HEK293 (cell line): ENCODE measurements around the gene MTMR2.

Experiments
- CTCF ChIA-PET: fragments of 350-600 bp; formaldehyde crosslinking; extraction: SDS; loops from one replicate; lab custom pipeline; 2021; ENCODE audit warnings: antibody characterized with exemption; lab: Yijun Ruan, JAX
- POLR2A ChIA-PET: fragments of 300-600 bp; formaldehyde crosslinking; extraction: SDS; loops from one replicate; lab custom pipeline; 2020; ENCODE audit warnings: antibody characterized with exemption, inconsistent platforms; lab: Yijun Ruan, JAX
- H3K27ac ChIP-seq: fragments of 200-500 bp; sonication (Bioruptor generic); 2 replicates; pipeline ENCODE4 v1.5.1; 2014; ENCODE audit warnings: low read depth, low read length, control low read depth, inconsistent platforms; ENCODE audit errors: extremely low read depth
- H3K36me3 ChIP-seq, 2 experiments: fragments of 200-500 bp in 1 of 2; sonication (Bioruptor generic) in 1 of 2; 1 replicate in 1 of 2; 2 replicates in 1 of 2; pipeline ENCODE4 v1.5.1; 2014 to 2017; ENCODE audit warnings: inconsistent platforms in 2 of 2, low read length in 2 of 2; ENCODE audit not compliant: control insufficient read depth in 2 of 2, insufficient read depth in 1 of 2
- H3K4me1 ChIP-seq: fragments of 200-500 bp; sonication (Bioruptor generic); 2 replicates; pipeline ENCODE4 v1.5.1; 2014; ENCODE audit warnings: mild to moderate bottlenecking, low read length, inconsistent platforms; ENCODE audit not compliant: control insufficient read depth, insufficient read depth
- H3K4me3 ChIP-seq: 2 replicates; pipeline ENCODE4 v1.5.1; 2011; ENCODE audit warnings: low read depth, mild to moderate bottlenecking, control low read depth, low read length, moderate library complexity
- H3K9me3 ChIP-seq: fragments of 200-500 bp; sonication (Bioruptor generic); 2 replicates; pipeline ENCODE4 v1.5.1; 2014; ENCODE audit warnings: low read depth, low read length, inconsistent platforms; ENCODE audit not compliant: control insufficient read depth, insufficient read depth
- GLI4 ChIP-seq: fragments of 450-650 bp; formaldehyde crosslinking; IDR thresholded peaks from 2 replicates; pipeline ENCODE4 v1.5.1; 2016; ENCODE audit warnings: missing biosample characterization, missing genetic modification characterization
- GLIS2 ChIP-seq: fragments of 450-650 bp; formaldehyde crosslinking; IDR thresholded peaks from 2 replicates; pipeline ENCODE4 v1.5.1; 2016; ENCODE audit warnings: missing biosample characterization, missing genetic modification characterization
- KLF8 ChIP-seq: fragments of 450-650 bp; formaldehyde crosslinking; IDR thresholded peaks from 2 replicates; pipeline ENCODE4 v1.5.1; 2016; ENCODE audit warnings: missing biosample characterization, missing genetic modification characterization
- SALL2 ChIP-seq: fragments of 450-650 bp; formaldehyde crosslinking; IDR thresholded peaks from 2 replicates; pipeline ENCODE4 v1.5.0; 2017; ENCODE audit warnings: missing biosample characterization, mild to moderate bottlenecking, missing genetic modification characterization, borderline replicate concordance
- SETDB1 ChIP-seq: IDR thresholded peaks from one replicate; pipeline ENCODE4 v1.6.1; 2017; ENCODE audit warnings: mild to moderate bottlenecking, low read length, moderate library complexity, mixed read lengths; ENCODE audit not compliant: insufficient read length
- TRIM28 ChIP-seq: IDR thresholded peaks from 2 replicates; pipeline ENCODE4 v1.6.1; 2011; ENCODE audit warnings: low read length, control low read depth, borderline replicate concordance
- YY2 ChIP-seq: fragments of 450-650 bp; formaldehyde crosslinking; IDR thresholded peaks from 2 replicates; pipeline ENCODE4 v1.5.1; 2016; ENCODE audit warnings: missing biosample characterization, missing genetic modification characterization
- ZBTB20 ChIP-seq: fragments of 450-650 bp; formaldehyde crosslinking; IDR thresholded peaks from 2 replicates; pipeline ENCODE4 v1.5.1; 2016; ENCODE audit warnings: missing biosample characterization, missing genetic modification characterization
- ZNF121 ChIP-seq: fragments of 450-650 bp; formaldehyde crosslinking; IDR thresholded peaks from 2 replicates; pipeline ENCODE4 v1.5.1; 2016; ENCODE audit warnings: missing biosample characterization, missing genetic modification characterization
- ZNF214 ChIP-seq: fragments of 450-650 bp; formaldehyde crosslinking; IDR thresholded peaks from 2 replicates; pipeline ENCODE4 v1.5.1; 2017; ENCODE audit warnings: missing biosample characterization, mild to moderate bottlenecking, missing genetic modification characterization, borderline replicate concordance
- ZNF221 ChIP-seq: fragments of 450-650 bp; formaldehyde crosslinking; IDR thresholded peaks from 2 replicates; pipeline ENCODE4 v1.5.1; 2017; ENCODE audit warnings: missing biosample characterization, missing genetic modification characterization, borderline replicate concordance
- ZNF223 ChIP-seq: fragments of 450-650 bp; formaldehyde crosslinking; IDR thresholded peaks from 2 replicates; pipeline ENCODE4 v1.5.1; 2016; ENCODE audit warnings: missing biosample characterization, missing genetic modification characterization
- ZNF266 ChIP-seq: fragments of 450-650 bp; formaldehyde crosslinking; IDR thresholded peaks from 2 replicates; pipeline ENCODE4 v1.5.1; 2016; ENCODE audit warnings: missing biosample characterization, missing genetic modification characterization, low read depth
- ZNF37A ChIP-seq: fragments of 450-650 bp; IDR thresholded peaks from 2 replicates; pipeline ENCODE4 v1.5.1; 2018; ENCODE audit warnings: missing biosample characterization, missing genetic modification characterization
- ZNF404 ChIP-seq: fragments of 450-650 bp; formaldehyde crosslinking; IDR thresholded peaks from 2 replicates; pipeline ENCODE4 v1.5.1; 2017; ENCODE audit warnings: missing biosample characterization, missing genetic modification characterization
- TF ChIP-seq, protein P1 (sequence below): fragments of 450-650 bp; formaldehyde crosslinking; IDR thresholded peaks from 2 replicates; pipeline ENCODE4 v1.5.1; 2016; ENCODE audit warnings: missing biosample characterization, missing genetic modification characterization
- TF ChIP-seq, protein P2 (sequence below): fragments of 450-650 bp; formaldehyde crosslinking; IDR thresholded peaks from 2 replicates; pipeline ENCODE4 v1.5.1; 2017; ENCODE audit warnings: missing biosample characterization, missing genetic modification characterization
- TF ChIP-seq, protein P3 (sequence below): fragments of 450-650 bp; formaldehyde crosslinking; IDR thresholded peaks from 2 replicates; pipeline ENCODE4 v1.5.1; 2016; ENCODE audit warnings: missing biosample characterization, missing genetic modification characterization
- TF ChIP-seq, protein P4 (sequence below): fragments of 450-650 bp; formaldehyde crosslinking; IDR thresholded peaks from 2 replicates; pipeline ENCODE4 v1.5.1; 2016; ENCODE audit warnings: missing biosample characterization, missing genetic modification characterization

Gene MTMR2

DNA sequence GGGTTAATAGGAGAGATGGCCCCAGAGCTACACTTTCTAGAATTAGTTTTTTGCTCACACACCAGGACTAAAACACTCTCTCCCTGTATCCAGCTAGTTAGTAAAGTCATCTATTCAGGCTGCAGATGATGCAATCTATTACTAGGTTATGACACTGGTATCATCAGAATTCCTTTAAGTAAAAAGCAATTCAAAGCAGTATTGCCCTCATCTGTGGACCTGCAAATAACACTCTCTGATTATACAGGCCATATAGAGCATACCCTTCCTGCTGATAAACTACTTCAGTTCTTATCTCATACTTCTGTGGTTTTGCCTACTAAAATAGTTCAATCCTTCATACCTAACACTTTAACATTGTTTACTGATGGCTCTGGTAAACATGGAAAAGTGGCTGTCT lies 13.5 kb upstream of the MTMR2 start:
- TF ChIP-seq ZNF214 (no peak), ZNF121 (tag by site-specific recombination) (no peak), KLF8 (tag by site-specific recombination) (no peak), GLIS2 (no peak)
- TF ChIP-seq, protein P1, sequence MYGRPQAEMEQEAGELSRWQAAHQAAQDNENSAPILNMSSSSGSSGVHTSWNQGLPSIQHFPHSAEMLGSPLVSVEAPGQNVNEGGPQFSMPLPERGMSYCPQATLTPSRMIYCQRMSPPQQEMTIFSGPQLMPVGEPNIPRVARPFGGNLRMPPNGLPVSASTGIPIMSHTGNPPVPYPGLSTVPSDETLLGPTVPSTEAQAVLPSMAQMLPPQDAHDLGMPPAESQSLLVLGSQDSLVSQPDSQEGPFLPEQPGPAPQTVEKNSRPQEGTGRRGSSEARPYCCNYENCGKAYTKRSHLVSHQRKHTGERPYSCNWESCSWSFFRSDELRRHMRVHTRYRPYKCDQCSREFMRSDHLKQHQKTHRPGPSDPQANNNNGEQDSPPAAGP: no peak
- Histone ChIP-seq H3K27ac (no peak overlapping the region), H3K9me3 (no peaks in the 10 kb centered on the region), H3K36me3 (no peaks in the 10 kb centered on the region), H3K4me3 (no peak overlapping the region), H3K4me1 (no peaks in the 10 kb centered on the region)
- ChIA-PET POLR2A (no interaction called here), CTCF (no interaction called here)

DNA sequence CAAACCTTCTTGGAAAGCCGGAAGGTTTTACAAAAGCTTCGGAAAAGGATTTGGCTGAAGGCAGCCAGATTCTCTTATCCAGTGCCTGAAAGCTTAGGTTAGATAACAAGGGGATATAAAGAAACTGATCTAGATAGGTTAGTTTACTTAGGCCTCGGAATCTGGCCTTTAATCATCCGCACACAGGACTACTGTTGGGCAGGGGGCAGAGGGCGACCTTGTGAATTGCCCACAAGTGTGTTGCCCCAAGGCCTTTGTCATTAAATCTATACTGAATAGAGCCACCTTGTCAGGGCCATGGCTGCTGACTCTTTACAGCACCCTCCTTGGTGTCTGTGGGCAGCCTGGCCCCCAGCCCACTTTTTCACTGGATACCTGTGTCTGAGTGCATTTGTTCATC lies 9.7 kb upstream of the MTMR2 start:
- POLR2A ChIA-PET: no interaction called here
- H3K36me3 ChIP-seq: no peaks in the 10 kb centered on the region
- H3K4me3 ChIP-seq: no peak overlapping the region
- no peaks in the 10 kb centered on the region for H3K9me3 ChIP-seq
- H3K4me1 ChIP-seq: no peaks in the 10 kb centered on the region
- CTCF ChIA-PET: no interaction called here
- TF ChIP-seq TRIM28 (no peak), ZNF223 (tag by site-specific recombination) (no peak), ZNF266 (tag by site-specific recombination) (no peak), GLI4 (no peak), SALL2 (tag by site-specific recombination) (no peak), ZNF37A (tag by site-specific recombination) (no peak), ZBTB20 (tag by site-specific recombination) (no peak), YY2 (tag by site-specific recombination) (no peak), ZNF221 (no peak)
- H3K27ac ChIP-seq: no peak overlapping the region

DNA sequence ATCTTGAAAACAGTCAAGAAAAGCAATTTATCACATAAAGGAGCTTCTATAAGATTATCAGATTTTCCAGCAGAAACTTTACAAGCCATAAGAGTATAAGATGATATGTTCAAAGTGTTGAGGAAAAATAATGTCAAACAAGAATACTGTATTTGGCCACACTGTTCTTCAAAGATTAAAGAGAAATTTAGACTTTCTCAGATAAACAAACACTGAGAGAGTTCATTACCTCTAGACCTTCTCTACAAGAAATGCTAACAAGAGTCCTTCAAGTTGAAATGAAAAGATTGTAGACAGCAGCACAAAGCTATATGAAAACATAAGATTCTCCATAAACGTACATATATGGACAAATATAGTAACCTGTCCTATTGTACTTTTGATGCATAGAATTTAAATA lies 8.0 kb upstream of the MTMR2 start:
- Histone ChIP-seq H3K9me3 (no peaks in the 10 kb centered on the region), H3K4me3 (no peak overlapping the region), H3K36me3 (no peaks in the 10 kb centered on the region), H3K27ac (no peak overlapping the region), H3K4me1 (no peaks in the 10 kb centered on the region)
- ChIA-PET POLR2A (no interaction called here), CTCF (no interaction called here)
- TF ChIP-seq, protein P2, sequence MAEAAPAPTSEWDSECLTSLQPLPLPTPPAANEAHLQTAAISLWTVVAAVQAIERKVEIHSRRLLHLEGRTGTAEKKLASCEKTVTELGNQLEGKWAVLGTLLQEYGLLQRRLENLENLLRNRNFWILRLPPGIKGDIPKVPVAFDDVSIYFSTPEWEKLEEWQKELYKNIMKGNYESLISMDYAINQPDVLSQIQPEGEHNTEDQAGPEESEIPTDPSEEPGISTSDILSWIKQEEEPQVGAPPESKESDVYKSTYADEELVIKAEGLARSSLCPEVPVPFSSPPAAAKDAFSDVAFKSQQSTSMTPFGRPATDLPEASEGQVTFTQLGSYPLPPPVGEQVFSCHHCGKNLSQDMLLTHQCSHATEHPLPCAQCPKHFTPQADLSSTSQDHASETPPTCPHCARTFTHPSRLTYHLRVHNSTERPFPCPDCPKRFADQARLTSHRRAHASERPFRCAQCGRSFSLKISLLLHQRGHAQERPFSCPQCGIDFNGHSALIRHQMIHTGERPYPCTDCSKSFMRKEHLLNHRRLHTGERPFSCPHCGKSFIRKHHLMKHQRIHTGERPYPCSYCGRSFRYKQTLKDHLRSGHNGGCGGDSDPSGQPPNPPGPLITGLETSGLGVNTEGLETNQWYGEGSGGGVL (tag by site-specific recombination): no peak
- TF ChIP-seq, protein P3, sequence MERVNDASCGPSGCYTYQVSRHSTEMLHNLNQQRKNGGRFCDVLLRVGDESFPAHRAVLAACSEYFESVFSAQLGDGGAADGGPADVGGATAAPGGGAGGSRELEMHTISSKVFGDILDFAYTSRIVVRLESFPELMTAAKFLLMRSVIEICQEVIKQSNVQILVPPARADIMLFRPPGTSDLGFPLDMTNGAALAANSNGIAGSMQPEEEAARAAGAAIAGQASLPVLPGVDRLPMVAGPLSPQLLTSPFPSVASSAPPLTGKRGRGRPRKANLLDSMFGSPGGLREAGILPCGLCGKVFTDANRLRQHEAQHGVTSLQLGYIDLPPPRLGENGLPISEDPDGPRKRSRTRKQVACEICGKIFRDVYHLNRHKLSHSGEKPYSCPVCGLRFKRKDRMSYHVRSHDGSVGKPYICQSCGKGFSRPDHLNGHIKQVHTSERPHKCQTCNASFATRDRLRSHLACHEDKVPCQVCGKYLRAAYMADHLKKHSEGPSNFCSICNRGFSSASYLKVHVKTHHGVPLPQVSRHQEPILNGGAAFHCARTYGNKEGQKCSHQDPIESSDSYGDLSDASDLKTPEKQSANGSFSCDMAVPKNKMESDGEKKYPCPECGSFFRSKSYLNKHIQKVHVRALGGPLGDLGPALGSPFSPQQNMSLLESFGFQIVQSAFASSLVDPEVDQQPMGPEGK (tag by site-specific recombination): no peak
- TF ChIP-seq ZNF404 (tag by site-specific recombination): no peak
- TF ChIP-seq, protein P4, sequence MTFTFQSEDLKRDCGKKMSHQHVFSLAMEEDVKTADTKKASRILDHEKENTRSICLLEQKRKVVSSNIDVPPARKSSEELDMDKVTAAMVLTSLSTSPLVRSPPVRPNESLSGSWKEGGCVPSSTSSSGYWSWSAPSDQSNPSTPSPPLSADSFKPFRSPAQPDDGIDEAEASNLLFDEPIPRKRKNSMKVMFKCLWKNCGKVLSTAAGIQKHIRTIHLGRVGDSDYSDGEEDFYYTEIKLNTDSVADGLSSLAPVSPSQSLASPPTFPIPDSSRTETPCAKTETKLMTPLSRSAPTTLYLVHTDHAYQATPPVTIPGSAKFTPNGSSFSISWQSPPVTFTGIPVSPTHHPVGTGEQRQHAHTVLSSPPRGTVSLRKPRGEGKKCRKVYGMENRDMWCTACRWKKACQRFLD (tag by site-specific recombination): no peak
- TF ChIP-seq SETDB1: peak; percentile 71
